GM19351 (cell line): ENCODE results near the gene SHISA9.

Experiments
- ATAC-seq: cut with Tn5 transposase; IDR thresholded peaks from one replicate; pipeline ENCODE4 v1.9.1; 2021; ENCODE audit warnings: mild to moderate bottlenecking, moderate library complexity; ENCODE audit not compliant: unreplicated experiment

SHISA9 gene

GRCh38 chr16:13109171-13109570 is 207.8 kb downstream of the SHISA9 start:
- no peak for ATAC-seq

- no peak for ATAC-seq
Observed at GRCh38 chr16:13110124-13110796, 208.9 kb downstream of the SHISA9 start.

GRCh38 chr16:13111747-13112146 is 210.3 kb downstream of the SHISA9 start:
- ATAC-seq = no peak

DNA sequence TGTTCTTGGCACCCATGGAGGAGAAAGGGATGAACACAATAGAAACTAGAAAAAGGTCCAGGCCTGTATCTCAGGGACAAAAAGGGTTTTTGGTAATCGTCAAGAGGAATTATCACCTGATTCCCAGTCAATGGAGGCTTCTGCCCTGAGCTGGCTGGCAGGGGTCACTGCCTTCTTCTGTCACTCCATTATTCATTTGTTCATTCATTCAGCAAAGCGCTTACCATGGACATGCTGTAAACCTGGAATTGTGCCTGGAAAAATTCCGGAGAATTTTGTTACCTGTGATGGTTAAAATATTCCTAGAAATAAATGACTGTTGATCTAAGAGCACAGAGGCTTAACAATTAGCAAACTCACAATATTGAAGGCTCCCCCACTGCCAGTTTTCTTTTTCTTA is 212.3 kb downstream of the SHISA9 start:
- ATAC-seq = no peak

- ATAC-seq = no peak
Observed at GRCh38 chr16:13118091-13118490, 216.7 kb downstream of the SHISA9 start.

- no peak for ATAC-seq
Observed at GRCh38 chr16:13120091-13120490, 218.7 kb downstream of the SHISA9 start.

GRCh38 chr16:13120557-13120956 is 219.2 kb downstream of the SHISA9 start:
- ATAC-seq = no peak

GRCh38 chr16:13123991-13124390 is 222.6 kb downstream of the SHISA9 start:
- no peak for ATAC-seq

GRCh38 chr16:13127144-13127543 is 225.7 kb downstream of the SHISA9 start:
- no peak for ATAC-seq

- no peak for ATAC-seq
Observed at GRCh38 chr16:13130586-13130985, 229.2 kb downstream of the SHISA9 start.

DNA sequence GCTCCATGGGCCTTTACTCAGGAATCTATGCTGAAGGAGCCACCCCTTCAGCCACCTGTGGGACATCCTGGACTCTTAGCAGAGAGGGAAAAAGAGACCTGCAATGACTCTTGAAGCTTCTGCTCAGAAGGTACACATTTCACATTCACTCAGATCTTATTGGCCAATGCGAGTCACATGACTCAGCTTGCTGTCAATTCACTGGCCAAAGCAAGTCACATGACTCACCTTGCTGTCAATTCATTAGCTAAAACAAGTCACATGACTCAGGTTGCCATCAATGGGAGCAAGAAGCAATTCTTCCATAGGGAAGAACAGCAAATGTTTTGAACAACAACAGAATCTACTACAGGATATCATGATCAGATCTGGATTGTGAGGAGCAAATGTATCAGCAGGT is 233.4 kb downstream of the SHISA9 start:
- ATAC-seq = no peak

DNA sequence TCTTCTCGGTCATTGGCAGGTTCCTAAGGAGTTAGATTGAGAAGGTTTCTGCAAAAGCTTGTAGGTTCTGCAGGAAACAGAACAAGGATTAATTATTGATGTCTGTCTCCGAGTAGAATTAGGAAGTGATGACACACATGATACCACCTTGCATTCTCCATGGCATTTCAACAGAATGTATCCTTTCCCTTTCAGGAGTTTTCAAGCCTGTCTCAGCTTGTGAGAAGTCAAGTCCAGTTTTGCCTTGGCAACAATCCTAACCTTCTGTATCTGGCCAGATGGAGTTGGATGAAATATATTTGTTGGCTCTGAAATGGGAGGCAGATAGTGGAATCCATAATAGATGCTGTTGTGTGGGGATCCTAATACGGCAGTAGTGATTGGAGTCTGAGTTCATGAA is 235.5 kb downstream of the SHISA9 start:
- ATAC-seq = no peak

DNA sequence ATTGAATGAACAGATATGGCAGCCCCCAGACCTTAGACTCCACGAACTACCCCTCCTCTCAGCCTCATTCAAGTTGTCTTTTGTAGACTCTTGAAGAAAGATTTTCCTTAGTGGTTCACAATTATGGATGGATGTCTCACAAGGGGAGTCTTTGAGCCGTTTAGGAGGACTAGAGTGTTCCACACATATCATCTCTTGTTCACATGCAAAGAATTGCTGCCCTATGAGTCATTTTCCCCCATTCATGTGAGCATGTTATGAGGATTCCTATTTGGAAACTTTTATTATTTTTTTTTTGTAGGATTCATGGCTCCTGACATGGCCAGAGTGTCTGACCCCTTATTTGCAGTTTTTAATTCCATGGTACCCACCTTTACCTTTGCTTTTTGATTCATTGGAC is 237.1 kb downstream of the SHISA9 start:
- ATAC-seq = no peak

GRCh38 chr16:13139661-13140241 is 238.4 kb downstream of the SHISA9 start:
- ATAC-seq = no peak

GRCh38 chr16:13143551-13143950 is 242.2 kb downstream of the SHISA9 start:
- no peak for ATAC-seq

DNA sequence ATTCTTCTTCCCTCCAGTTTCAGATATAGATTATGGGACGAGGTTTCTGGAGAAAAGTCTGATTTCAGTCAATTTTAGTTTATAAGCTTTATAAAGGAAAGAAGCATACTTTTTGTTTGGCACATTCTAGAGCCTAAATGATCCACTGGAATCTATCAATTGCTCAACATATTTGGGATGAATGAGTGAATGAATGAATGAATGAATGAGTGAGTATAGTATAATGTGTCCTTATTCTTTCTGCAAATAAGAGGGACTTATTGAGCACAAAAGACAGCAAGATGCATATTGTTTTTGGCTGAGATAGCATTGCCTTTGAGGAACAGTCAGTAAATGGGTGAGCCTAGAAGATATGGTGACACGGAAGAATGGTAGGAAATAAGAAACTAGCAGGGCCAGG is 245.4 kb downstream of the SHISA9 start:
- no peak for ATAC-seq

GRCh38 chr16:13148294-13148693 is 246.9 kb downstream of the SHISA9 start:
- ATAC-seq = no peak

DNA sequence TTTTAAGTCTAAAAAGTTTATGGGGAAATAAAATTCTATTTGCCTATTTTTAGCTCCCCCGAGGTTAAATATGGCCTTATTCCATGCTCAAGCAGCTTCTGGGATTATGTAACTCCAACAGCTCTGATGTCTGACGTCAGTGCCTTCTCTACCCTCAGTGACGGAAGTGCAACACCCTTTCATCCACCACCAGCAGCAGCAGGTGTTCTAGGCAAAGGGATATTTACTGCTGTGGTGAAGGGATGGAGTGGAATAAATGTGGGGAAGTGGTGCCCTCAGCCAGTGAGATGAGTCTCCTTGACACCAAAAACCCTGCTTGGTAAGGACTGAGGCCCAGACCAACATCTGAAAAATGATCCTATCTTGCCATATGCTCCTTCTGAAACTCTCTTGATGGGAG is 247.4 kb downstream of the SHISA9 start:
- no peak for ATAC-seq

DNA sequence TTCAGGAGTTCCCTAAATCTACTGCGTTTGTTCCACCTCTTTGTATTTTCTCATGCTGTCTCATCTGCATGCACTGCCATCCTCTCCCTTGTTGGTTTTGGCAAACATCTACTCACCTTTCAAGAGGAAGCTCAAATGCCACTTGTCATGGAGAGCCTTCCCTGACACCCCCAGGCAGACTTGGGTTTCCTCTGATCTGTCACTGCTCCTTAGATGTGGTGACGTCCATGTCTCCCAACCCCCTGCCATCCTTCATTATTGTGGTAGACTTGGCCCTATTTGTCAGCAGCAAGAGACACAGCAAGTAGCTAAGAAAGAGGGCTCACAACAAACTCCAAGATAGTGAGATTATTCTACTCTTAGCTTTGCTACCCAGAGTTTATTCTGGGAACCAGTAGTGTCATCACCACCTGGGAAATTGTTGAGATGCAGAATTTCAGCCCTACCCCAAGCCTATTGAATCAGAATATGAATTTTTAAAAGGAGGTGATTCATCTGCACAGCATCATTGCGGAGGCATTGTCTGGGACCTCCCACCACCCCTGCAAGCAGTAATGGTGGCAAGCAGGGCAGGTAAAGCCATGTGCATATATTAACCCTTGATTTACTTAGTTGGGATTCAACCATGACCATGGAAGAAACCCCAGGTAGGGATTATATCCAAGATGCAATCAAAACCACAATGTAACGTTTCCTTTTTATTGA is 248.9 kb downstream of the SHISA9 start:
- ATAC-seq = no peak

GRCh38 chr16:13153696-13154095 is 252.3 kb downstream of the SHISA9 start:
- ATAC-seq = no peak

DNA sequence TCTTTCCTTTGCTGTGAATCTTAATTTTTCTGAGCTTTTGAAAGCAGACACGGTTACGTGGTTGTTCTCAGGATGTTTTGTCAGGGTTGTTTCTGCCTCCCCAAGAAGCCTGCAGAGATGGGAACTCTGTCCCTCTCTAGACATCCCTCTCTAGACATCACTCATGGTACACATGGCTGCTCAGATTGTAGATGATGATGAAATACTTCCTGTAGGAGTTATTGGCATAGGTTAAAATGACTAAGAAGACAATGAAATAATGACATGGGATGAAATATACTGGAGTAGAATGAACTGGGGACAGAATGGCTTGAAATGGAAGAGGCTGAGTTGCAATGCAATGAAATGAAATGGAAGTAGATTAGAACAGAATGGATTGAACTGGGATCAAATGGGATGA is 253.4 kb downstream of the SHISA9 start:
- no peak for ATAC-seq

GRCh38 chr16:13155377-13155776 is 254.0 kb downstream of the SHISA9 start:
- ATAC-seq = no peak
